ELR (cell line): ENCODE measurements around the gene COL4A1.

Experiments used
- DNase-seq: peaks from one replicate; pipeline ENCODE4 v3.0.0-alpha.2; 2015; ENCODE audit warnings: low read depth

COL4A1 gene

DNA sequence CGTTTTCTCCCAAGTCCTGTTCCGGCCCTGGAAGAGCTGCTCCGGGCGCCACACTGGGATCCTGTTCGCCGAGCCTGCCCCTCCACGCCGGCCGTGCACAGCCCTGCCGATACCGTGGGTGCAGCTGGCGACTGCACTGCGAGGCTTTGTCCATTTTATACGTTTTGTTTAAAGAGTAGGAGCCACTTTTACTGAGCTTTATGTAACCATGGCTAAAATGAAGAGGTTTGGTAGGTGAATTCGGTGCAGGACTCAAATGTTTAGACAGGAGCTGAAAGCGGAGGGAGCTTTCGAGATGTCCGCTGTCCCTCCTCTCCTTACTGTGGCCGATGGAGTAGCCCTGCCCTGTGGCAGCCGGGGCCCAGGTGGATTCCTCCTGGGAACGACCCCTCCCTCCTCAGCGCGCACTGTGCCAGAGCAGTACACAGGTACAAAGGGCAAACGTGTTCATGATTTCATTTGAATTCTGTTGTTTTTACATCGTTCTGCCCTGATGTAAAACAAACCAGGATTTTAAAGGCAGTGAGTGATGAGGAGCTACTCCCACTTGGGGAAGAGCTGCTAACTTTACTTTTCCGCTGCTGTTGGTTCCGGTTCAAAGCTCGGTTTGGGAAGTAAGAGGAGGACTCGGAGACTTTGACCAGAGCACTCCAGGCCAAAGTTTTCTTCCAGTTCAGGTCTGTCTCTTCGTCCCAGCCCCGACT, 1.9 kb upstream of the COL4A1 start:
- DNase-seq = no peak

DNA sequence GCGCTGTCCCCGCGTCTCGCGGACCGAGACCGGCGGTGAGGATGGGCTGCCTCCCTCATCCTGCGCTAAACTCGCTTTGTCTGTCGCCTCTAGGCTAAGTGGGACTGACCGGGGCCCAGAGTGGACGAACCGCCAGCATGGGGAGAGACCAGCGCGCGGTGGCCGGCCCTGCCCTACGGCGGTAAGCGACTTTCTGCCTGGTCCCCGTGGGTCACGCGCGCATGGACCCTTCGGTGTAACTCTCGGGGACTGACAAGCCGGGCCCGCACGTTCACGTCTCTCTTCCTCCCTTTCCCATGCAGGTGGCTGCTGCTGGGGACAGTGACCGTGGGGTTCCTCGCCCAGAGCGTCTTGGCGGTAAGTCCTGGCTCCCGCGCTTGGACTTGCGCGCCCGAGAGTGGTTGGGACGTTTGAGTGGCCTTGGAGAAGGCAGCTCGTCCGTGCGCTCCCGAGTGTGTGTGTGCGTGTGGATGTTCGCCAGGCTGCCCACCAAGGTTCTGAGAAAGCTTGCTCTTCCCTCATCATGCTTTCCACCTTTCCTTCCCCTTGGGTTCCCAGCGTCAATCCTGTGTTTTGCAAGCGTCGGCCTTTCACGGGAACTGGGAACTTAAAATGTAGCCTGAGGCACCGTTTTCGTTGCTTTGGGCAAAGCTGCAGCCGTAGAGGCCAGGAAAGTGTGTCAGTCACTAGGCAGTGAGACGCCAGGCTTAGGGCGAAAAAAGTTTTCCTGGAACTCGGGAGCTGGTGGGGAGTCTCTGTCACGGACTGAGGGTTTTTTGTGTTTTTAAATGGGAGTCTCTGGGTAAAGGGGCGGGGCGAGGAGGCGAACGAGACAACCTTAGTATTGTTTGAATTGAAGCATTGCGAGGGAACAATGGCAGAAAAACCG, 1.1 kb upstream of the COL4A1 start:
- DNase-seq = peak; percentile 78

DNA sequence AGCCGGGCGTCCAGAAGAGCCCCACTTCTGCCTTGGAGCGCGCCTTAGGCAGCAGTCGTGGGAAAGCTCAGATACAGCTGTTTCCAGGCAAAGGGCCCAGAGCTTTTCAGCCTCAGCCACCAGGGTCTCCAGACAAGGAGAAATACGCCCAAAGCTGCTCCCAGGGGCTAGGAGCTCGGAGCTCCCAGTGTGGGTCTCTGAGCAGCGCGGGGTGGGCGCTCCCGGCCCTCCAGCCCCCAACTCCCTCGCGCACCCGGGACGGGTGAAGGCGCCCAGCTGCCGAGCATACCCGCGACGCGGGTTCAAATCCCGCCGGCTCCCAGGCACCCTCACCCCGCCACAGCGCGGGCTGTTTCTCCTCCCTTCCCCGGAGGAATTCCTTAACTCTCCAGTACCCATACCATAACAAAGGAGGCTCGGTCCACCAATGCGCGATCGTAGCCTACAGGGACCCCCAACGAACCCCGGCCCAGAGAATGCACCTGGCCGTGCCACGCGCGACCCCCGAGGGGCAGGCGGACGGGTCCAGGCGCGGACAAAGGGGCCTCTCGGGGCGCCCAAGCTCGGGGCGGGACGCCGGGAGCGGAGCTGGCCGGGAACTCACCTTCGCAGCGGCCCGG, 507 bp downstream of the COL4A1 start:
- DNase-seq = peak; percentile 62

DNA sequence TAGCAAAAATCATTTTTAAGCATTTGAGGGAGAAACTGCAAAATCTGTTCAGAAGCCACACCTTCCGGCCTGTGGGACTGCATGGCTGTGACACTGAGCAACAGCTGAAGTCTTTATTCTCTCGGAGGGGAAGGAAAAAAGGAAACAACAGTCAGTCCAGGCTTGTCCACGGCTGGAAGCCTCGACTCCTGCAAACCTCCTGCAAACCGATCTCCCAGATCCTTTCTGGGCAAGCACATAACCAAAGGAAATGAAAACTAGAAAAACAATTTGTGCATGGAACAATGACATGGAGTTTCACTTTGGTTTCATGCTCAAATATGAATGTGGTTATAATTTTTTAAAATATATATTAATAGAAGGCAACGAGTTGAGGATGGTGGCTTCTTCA, 1.0 kb downstream of the COL4A1 start:
- DNase-seq = peak; percentile 55

- no peak for DNase-seq
These were observed 1.4 kb downstream of the COL4A1 start for GRCh38 chr13:110305544-110305943.

DNA sequence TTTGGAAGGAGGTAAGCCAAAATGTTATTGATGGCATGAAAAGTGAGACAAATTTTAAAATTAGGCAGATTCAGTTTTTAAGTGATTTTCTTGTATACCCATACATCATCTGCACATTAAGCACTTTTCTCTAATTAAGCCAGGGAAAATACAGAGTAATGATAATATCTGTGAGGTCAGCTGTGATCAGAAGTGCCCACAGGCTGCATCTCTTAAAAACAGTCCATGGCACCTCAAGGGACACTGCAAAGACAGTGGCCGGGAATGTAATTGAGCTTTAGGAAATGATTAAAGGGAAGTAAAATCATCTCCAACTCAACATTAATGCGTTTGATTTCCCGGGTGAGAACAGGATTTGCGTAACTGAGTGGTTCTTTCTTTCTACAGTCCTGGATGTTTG, 2.0 kb downstream of the COL4A1 start:
- no peak for DNase-seq

DNA sequence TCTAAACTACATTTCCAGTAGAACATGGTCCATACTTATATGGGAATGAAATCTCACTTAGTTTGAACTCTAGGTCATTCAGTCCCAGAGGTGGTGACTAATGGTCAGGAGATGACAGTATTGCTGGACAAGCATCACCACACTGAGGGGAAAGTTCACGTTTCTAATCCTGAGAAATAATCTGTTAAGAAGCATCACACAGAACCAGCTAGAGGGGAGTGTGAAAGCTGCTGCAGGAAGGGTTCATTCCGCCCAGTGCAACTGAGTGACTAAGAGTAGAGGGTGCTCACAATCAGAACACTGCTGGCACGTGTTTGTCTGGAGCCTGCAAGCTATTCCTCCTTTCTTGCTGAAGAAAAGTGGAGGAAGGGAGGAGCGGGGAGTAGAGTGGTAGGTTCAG, 2.7 kb downstream of the COL4A1 start:
- peak; percentile 80 for DNase-seq

GRCh38 chr13:110303644-110304043, 3.3 kb downstream of the COL4A1 start:
- no peak for DNase-seq

DNA sequence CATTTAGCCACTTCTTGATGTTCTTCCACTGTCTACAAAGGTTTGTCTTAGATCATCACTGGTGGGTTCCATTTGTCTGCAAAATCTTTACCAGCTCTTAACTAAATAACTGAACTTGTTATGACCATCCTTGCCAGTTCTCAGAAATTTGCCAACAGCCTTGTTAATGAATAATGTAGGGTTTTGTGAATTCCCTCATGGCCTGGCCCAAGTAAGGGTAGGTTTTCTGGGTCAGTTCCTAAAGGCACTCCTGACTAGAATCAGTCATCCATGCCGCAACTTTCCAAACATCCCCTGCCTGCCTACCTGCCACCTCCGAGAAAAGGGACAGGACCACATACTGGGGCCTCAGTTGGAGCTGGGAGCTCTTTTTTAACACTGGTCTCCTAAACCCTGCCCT, 4.0 kb downstream of the COL4A1 start:
- DNase-seq = no peak

DNA sequence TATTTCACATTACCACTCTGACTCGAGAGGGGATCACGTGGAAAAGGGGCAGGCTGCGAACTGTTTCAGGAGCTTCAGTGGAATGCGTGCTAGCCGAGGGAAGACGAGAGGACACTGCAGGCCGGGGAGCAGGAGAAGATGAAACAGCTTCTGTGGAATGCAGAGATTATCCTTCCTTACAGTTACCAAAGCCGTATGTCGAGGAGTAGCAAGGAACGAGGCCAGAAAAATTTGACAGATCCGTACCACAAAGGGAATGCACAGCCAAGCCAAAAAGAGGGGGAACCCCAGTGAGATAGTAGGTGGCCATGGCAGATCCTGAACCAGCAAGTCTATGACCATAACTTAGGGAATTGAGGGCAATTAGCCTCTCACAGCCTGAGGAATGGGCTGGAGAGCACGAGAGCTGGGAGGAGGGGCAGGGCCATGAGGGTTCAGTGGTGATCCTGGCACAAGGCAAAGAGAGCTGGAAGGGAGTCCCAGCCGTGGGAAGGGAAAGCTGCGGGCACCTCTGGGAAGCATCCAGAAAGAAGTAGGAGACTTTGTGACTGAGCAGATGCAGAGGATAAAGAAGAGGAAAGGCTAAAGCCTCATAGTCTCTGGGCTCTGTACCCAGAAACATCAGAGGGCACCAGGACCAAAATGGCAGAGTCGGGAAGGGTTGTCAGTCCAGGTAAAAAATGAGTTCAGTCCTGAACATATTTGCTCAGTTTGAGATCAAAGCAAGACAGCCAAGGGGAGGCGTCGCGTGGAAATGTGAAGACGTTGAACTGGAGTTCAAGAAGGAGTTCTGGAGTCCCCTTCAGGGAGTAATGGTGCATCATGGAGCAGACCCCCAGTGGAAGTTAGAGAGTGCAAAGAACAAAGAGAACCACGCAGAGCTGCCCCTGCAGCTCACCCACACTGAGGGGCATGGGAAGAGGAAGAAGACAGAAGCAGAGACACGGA, 5.1 kb downstream of the COL4A1 start:
- DNase-seq = peak; percentile 83

- DNase-seq = no peak
These were observed 5.9 kb downstream of the COL4A1 start for GRCh38 chr13:110301083-110301482.

DNA sequence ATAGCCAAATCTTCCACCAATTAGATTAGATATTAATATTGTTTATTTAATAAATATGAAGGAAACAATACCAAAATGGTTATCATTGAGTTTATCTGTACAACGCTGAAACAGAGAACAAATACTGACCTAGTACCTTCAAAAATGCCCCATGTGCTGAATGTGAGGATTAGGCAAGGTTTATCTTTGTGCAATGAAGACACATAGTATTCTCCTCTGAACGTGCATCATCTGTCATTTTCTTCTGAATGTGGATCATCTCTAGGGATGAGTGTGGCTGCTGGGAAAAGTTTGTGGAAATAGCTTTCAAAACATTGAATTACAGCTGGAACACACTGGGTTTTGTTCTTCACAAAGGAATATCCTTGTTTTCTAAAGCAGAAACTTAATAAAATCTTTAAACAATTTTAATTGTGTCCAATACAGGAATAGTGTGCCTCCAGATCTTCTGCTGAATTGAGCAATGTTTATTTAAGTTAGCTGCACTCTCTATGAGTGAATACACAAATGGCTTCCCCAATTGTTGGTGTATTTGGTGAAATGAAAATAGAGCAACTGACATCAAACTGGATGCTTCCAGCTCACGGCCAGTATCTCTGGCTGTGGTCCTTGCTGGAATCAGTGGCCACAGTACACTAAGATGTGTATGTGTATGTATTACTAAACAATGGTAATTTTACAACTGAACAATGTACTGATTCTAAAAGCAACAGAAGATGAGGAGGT, 6.7 kb downstream of the COL4A1 start:
- DNase-seq = no peak

GRCh38 chr13:110299283-110299840, 7.6 kb downstream of the COL4A1 start:
- no peak for DNase-seq

- DNase-seq = no peak
These were observed 8.3 kb downstream of the COL4A1 start for GRCh38 chr13:110298505-110299282.

DNA sequence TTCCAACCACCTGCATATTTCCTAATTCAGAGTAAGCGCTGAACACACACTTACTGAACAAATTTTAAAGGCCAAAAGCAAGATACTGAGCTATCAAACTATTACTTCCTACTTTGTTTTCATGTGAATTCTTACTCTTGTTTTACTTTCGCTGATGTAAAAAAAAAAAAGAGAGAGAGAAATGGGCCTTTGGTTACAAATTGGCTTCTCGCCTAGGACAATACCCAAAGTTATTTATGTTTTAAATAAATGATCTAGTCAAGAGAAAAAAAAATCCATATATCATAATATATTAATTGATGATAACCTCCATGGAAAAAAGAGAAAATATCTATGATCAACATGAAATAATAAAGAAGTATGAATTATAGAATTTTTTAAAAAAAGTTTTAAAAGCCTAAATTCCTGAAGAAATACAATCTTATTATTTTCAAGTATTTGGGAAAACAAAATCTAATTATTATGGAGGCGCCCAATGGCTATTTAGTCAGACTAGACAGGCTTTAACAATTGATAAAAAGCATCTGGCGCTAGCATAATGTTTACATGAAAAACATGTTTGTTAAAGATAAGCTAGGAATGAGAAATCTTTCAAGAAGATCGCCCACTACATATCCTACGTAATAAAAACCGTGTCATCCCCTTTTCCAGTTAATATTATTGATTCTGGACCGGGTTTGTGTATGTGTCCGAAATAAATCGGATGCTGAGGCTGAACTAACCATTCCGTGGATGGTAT, 9.0 kb downstream of the COL4A1 start:
- DNase-seq = no peak

DNA sequence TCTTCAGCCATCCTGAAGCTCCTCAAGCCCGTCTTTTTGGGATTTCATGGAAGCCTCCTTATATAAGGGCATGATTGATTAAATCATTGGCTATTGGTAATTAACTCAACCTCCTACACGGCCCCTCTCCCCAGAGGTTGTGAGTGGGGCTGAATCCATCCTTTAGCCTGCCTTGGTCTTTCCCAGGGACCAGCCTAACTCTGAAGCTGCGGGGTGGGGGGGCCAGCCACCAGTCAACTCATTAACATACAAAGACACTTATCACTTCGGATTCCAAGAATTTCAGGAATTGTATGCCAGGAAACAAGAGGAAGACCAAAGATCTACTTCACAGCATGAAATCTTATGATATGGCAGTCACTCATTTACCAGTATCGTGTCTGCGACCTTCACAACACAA, 9.9 kb downstream of the COL4A1 start:
- no peak for DNase-seq

GRCh38 chr13:110294622-110295021, 12.3 kb downstream of the COL4A1 start:
- DNase-seq = no peak

GRCh38 chr13:110294146-110294545, 12.8 kb downstream of the COL4A1 start:
- DNase-seq = no peak

DNA sequence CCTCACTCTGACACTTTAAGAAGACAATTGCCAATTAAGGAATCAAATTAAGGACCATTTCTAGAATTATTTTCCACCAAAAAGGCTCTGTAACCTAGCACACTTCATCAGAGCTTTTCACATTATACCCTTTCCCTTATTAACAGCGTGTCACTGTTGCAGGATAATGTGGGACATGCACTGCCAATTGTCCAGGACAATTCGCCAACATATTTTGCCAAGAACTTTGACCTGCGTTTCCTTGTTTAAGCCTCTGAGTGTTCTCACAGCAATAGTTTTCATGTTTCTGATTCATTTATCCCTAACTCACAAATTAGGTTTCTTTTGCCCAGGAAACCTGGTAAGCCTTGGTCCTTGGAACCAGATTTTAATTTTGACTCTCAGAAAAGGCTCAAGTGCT, 13.3 kb downstream of the COL4A1 start:
- no peak for DNase-seq
